Measurements from ENCODE around the gene NFAT5.

GRCh38 chr16:69554495-69554894, 11.3 kb upstream of the NFAT5 start:
- no peak for TF ChIP-seq CTCF (IDR thresholded peaks at IDR 0.05)
- no peak for TF ChIP-seq EZH2phosphoT487 (IDR thresholded peaks at IDR 0.05)

All from neural progenitor cell (in vitro differentiated cells).